Liver (tissue), 3 donors: Measurements from ENCODE around the gene MTHFD1L.

Experiments
- RAD21 ChIP-seq, 2 donors: IDR thresholded peaks; 2 replicates each; pipeline ENCODE4 v1.6.1; 2016; ENCODE audit warnings: antibody characterized with exemption in 2 of 2, mild to moderate bottlenecking in 2 of 2
- SP1 ChIP-seq: IDR thresholded peaks from 2 replicates; pipeline ENCODE4 v1.6.1; 2018; ENCODE audit warnings: antibody characterized with exemption, mild to moderate bottlenecking
- TF ChIP-seq, protein P1 (sequence below): fragments of 150-350 bp; IDR thresholded peaks from 2 replicates; pipeline ENCODE4 v1.5.1; 2017; ENCODE audit warnings: improper control_type of control experiment, low read depth, low read length; ENCODE audit not compliant: missing input control
- TF ChIP-seq, protein P2 (sequence below): IDR thresholded peaks from 2 replicates; pipeline ENCODE4 v1.6.1; 2016; ENCODE audit warnings: antibody characterized with exemption
- TF ChIP-seq, protein P3 (sequence below): IDR thresholded peaks from 2 replicates; pipeline ENCODE4 v1.6.1; 2016; ENCODE audit warnings: antibody characterized with exemption
- donor health status: healthy.
- donor health status: healthy.

DNA sequence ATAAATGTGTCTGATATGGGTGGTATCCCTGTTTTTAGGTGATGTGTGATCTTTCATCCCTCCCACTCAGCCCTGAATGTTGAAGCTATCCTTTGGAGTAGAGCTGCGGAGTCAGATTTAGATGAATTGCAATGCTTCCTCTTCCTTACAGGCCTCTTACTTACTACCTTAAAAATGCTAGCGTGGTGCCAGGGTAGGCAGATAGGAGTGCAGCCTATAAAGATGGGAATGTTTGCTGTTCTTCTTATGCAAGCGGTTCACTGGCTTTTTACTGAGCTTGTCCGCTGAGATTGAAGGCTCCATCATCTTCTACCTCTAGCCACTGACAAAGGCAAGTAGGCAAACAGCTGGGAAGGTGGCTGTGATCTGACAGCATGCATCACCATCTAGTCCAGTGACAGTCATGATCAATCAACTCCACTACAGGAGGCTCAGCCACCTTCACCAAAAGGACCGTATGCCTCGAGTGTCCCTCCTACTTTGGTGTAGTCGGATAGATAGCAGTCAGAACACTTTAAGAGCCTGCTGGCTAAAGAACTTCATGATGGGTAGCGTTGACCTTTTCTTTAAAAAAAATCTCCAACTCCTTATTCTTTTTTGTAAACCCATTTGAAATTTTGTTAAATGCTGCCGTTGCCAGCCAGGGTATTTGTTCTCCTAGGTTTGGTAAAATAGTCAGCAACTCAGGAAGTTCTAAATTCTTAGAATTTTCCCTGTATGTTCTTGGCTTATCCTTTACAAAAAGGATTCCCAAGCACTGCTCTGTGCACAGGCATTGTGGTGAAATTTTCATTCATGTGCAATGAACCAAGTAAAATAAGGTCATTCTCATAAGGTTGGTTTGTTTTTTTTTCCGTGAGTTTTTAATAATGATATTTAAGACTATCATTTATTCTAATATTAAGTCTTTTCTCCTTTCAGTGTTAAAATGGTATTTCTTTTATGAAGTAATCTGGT, 169.6 kb downstream of the MTHFD1L start:
- TF ChIP-seq, protein P1, sequence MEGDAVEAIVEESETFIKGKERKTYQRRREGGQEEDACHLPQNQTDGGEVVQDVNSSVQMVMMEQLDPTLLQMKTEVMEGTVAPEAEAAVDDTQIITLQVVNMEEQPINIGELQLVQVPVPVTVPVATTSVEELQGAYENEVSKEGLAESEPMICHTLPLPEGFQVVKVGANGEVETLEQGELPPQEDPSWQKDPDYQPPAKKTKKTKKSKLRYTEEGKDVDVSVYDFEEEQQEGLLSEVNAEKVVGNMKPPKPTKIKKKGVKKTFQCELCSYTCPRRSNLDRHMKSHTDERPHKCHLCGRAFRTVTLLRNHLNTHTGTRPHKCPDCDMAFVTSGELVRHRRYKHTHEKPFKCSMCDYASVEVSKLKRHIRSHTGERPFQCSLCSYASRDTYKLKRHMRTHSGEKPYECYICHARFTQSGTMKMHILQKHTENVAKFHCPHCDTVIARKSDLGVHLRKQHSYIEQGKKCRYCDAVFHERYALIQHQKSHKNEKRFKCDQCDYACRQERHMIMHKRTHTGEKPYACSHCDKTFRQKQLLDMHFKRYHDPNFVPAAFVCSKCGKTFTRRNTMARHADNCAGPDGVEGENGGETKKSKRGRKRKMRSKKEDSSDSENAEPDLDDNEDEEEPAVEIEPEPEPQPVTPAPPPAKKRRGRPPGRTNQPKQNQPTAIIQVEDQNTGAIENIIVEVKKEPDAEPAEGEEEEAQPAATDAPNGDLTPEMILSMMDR = no peak
- TF ChIP-seq, protein P2, sequence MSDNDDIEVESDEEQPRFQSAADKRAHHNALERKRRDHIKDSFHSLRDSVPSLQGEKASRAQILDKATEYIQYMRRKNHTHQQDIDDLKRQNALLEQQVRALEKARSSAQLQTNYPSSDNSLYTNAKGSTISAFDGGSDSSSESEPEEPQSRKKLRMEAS = no peak
- TF ChIP-seq RAD21 (IDR thresholded peaks at IDR 0.05) (no peak), SP1 (no peak)
- TF ChIP-seq, protein P3, sequence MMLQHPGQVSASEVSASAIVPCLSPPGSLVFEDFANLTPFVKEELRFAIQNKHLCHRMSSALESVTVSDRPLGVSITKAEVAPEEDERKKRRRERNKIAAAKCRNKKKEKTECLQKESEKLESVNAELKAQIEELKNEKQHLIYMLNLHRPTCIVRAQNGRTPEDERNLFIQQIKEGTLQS = no peak
